H9 (cell line): ENCODE results near the gene TNFAIP2. TPM values are rescaled to one million over a fixed set of nuclear protein-coding genes. Genes with fewer than 3 reads are reported as not detected.

ENCODE experiments used
- DNase-seq: peaks from one replicate; pipeline ENCODE4 v3.0.0-alpha.2; 2017
- H2AFZ ChIP-seq: one replicate; pipeline ENCODE4 v1.6.1; 2013; ENCODE audit warnings: mild to moderate bottlenecking, low read length, control low read depth, moderate library complexity
- H2AK5ac ChIP-seq: 2 replicates; pipeline ENCODE4 v1.6.1; 2013; ENCODE audit warnings: low read length, control low read depth, mixed read lengths; ENCODE audit not compliant: insufficient read length
- H2BK120ac ChIP-seq: one replicate; pipeline ENCODE4 v1.6.1; 2013; ENCODE audit warnings: low read depth, mild to moderate bottlenecking, low read length, control low read depth, inconsistent platforms; ENCODE audit not compliant: poor library complexity, severe bottlenecking
- H2BK12ac ChIP-seq: 2 replicates; pipeline ENCODE4 v1.6.1; 2013; ENCODE audit warnings: low read length, control low read depth, mixed read lengths, low read depth; ENCODE audit not compliant: insufficient read length
- H2BK15ac ChIP-seq: 2 replicates; pipeline ENCODE4 v1.6.1; 2013; ENCODE audit warnings: low read depth, low read length, control low read depth
- H2BK20ac ChIP-seq: one replicate; pipeline ENCODE4 v1.6.1; 2013; ENCODE audit warnings: low read depth, mild to moderate bottlenecking, low read length, control low read depth, inconsistent platforms; ENCODE audit not compliant: poor library complexity, severe bottlenecking
- H2BK5ac ChIP-seq: 2 replicates; pipeline ENCODE4 v1.6.1; 2013; ENCODE audit warnings: low read length, control low read depth, mixed read lengths; ENCODE audit not compliant: insufficient read length
- H3K14ac ChIP-seq: 2 replicates; pipeline ENCODE4 v1.6.1; 2013; ENCODE audit warnings: low read length, control low read depth; ENCODE audit not compliant: insufficient read depth
- H3K18ac ChIP-seq: 2 replicates; pipeline ENCODE4 v1.6.1; 2013; ENCODE audit warnings: low read depth, mild to moderate bottlenecking, mixed read lengths, low read length, control low read depth; ENCODE audit not compliant: insufficient read length
- H3K23ac ChIP-seq: 2 replicates; pipeline ENCODE4 v1.6.1; 2013; ENCODE audit warnings: low read length, control low read depth, mixed read lengths, low read depth; ENCODE audit not compliant: insufficient read length
- H3K23me2 ChIP-seq: 2 replicates; pipeline ENCODE4 v1.6.1; 2013; ENCODE audit warnings: low read depth, mild to moderate bottlenecking, mixed read lengths, low read length, control low read depth; ENCODE audit not compliant: insufficient read length, poor library complexity, severe bottlenecking
- H3K27ac ChIP-seq: 2 replicates; pipeline ENCODE4 v1.5.1; 2013; ENCODE audit warnings: low read length, control low read depth, mixed read lengths, low read depth; ENCODE audit not compliant: insufficient read length
- H3K27me3 ChIP-seq: 2 replicates; pipeline ENCODE4 v1.6.1; 2013; ENCODE audit warnings: low read length, control low read depth, inconsistent platforms; ENCODE audit not compliant: insufficient read depth
- H3K4ac ChIP-seq: 2 replicates; pipeline ENCODE4 v1.6.1; 2013; ENCODE audit warnings: low read depth, mild to moderate bottlenecking, control low read depth, inconsistent platforms, low read length, moderate library complexity
- H3K4me1 ChIP-seq: 2 replicates; pipeline ENCODE4 v1.6.1; 2013; ENCODE audit warnings: low read length, control low read depth, inconsistent platforms; ENCODE audit not compliant: insufficient read depth
- H3K4me2 ChIP-seq: 2 replicates; pipeline ENCODE4 v1.6.1; 2013; ENCODE audit warnings: low read length, control low read depth, mixed read lengths; ENCODE audit not compliant: insufficient read length, insufficient read depth
- H3K56ac ChIP-seq: 2 replicates; pipeline ENCODE4 v1.6.1; 2013; ENCODE audit warnings: low read depth, mild to moderate bottlenecking, mixed read lengths, low read length, control low read depth; ENCODE audit not compliant: insufficient read length
- H3K79me1 ChIP-seq: 2 replicates; pipeline ENCODE4 v1.6.1; 2013; ENCODE audit warnings: low read depth, mild to moderate bottlenecking, moderate library complexity, low read length, control low read depth, inconsistent platforms; ENCODE audit not compliant: insufficient read depth, poor library complexity, severe bottlenecking
- H3K79me2 ChIP-seq: 2 replicates; pipeline ENCODE4 v1.6.1; 2013; ENCODE audit warnings: low read length, control low read depth, inconsistent platforms; ENCODE audit not compliant: insufficient read depth
- H3K9ac ChIP-seq: 2 replicates; pipeline ENCODE4 v1.6.1; 2013; ENCODE audit warnings: low read length, control low read depth, mixed read lengths; ENCODE audit not compliant: insufficient read length; ENCODE audit errors: extremely low read depth
- H3K9me3 ChIP-seq: one replicate; pipeline ENCODE4 v1.6.1; 2013; ENCODE audit warnings: low read depth, low read length, inconsistent platforms; ENCODE audit not compliant: control insufficient read depth
- H3T11ph ChIP-seq: one replicate; pipeline ENCODE4 v1.6.1; 2013; ENCODE audit warnings: mild to moderate bottlenecking, low read length, control low read depth, inconsistent platforms
- H4K20me1 ChIP-seq: one replicate; pipeline ENCODE4 v1.6.1; 2013; ENCODE audit not compliant: control insufficient read depth, insufficient read length, insufficient read depth
- H4K5ac ChIP-seq: 2 replicates; pipeline ENCODE4 v1.6.1; 2013; ENCODE audit warnings: low read depth, mild to moderate bottlenecking, mixed read lengths, low read length, control low read depth; ENCODE audit not compliant: insufficient read length
- H4K8ac ChIP-seq: replicated peaks from 2 replicates; pipeline ENCODE4 v1.6.1; 2013; ENCODE audit warnings: low read length, control low read depth, mixed read lengths, low read depth; ENCODE audit not compliant: insufficient read length
- H4K91ac ChIP-seq: 2 replicates; pipeline ENCODE4 v1.6.1; 2013; ENCODE audit warnings: low read depth, mild to moderate bottlenecking, moderate library complexity, mixed read lengths, low read length, control low read depth; ENCODE audit not compliant: insufficient read length
- H3K27ac Mint-ChIP-seq, 3 experiments: 2 replicates in 2 of 3; 3 replicates in 1 of 3; pipeline ENCODE4 v1.8.0; 2020 to 2021; ENCODE audit warnings: mixed read lengths in 3 of 3, mild to moderate bottlenecking in 1 of 3, moderate library complexity in 1 of 3
- H3K27me3 Mint-ChIP-seq: 2 replicates; pipeline ENCODE4 v1.8.0; 2021; ENCODE audit warnings: low read depth, mild to moderate bottlenecking, moderate library complexity, mixed read lengths
- H3K36me3 Mint-ChIP-seq, 3 experiments: 2 replicates in 2 of 3; 3 replicates in 1 of 3; pipeline ENCODE4 v1.8.0; 2020 to 2021; ENCODE audit warnings: low read depth in 3 of 3, mixed read lengths in 3 of 3; ENCODE audit not compliant: insufficient read depth in 1 of 3
- H3K4me1 Mint-ChIP-seq, 2 experiments: 2 replicates each; pipeline ENCODE4 v1.8.0; 2020; ENCODE audit warnings: mixed read lengths in 2 of 2
- H3K4me3 Mint-ChIP-seq, 2 experiments: 2 replicates in 1 of 2; 3 replicates in 1 of 2; pipeline ENCODE4 v1.8.0; 2020 to 2021; ENCODE audit warnings: mild to moderate bottlenecking in 2 of 2, mixed read lengths in 2 of 2, moderate library complexity in 1 of 2
- H3K9me3 Mint-ChIP-seq, 2 experiments: 2 replicates in 1 of 2; 3 replicates in 1 of 2; pipeline ENCODE4 v1.8.0; 2020; ENCODE audit warnings: mild to moderate bottlenecking in 2 of 2, mixed read lengths in 2 of 2, moderate library complexity in 1 of 2
- WGBS: extraction: QIAGEN DNeasy Blood & Tissue Kit; methylation state at CpG from one replicate; pipeline ENCODE4 v1.1.7; 2013; ENCODE audit warnings: missing lambda C conversion rate, low lambda C conversion rate, mixed read lengths; ENCODE audit not compliant: insufficient read length; ENCODE audit errors: extremely low coverage; 5-methylcytosine and 5-hydroxymethylcytosine counted together
- total RNA-seq: library from RNA; stranded (reverse); gene quantifications from 2 replicates; pipeline ENCODE4 v1.2.1, GENCODE V29; 2021
- TF ChIP-seq, protein P1 (sequence below): fragments of 200-600 bp; sonication (generic); conservative IDR thresholded peaks from 3 replicates; pipeline ENCODE4 v1.8.0; 2021; ENCODE audit warnings: antibody characterized with exemption, mild to moderate bottlenecking

Gene TNFAIP2
- total RNA-seq, 1 experiment from 2014 or later, result 29.3 TPM

DNA sequence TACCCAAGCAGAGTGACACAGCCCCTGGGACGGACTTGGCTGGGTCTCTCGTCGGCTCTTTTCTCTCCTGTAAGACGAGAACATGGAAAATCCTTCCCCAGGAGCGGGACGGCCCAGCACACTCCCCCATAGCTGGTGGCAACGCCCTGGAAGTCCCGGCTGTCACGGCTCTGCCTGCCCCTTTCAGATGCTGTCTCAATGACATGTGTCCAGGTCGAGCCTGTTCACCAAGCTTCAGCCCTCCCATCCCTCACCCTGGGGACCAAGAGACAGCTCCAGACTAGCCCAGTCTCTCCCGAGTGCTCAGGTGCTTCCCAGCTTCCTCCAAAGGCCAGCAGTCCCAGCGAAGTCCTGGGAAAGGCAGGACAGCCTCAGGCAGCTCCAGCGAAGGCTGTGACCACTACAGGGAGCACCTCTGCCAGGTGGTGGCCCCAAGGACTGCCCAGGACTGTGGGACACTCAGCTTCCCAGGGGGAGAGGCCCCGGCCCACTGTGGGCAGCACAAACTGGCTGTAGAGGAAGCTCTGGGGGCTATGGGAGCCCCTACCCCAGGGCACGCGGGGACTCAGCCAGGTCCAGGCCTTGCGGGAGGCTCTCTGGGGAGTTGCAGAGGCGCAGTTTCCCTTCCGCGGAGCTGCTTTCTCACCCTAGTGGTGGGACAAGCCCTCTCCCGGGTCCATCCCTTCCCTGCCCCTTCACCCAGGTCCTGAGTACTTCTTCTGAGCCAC, 33.6 kb downstream of the TNFAIP2 start:
- H3K4me1 Mint-ChIP-seq, result peaks cover 10 to 22% of the 10 kb centered on the region in 2 experiments

More for the DNA sequence above, 33.6 kb downstream of the TNFAIP2 start:
- H3K4me1 ChIP-seq, result no peaks in the 10 kb centered on the region; the same call in 1 of the 2 replicates
- no peak overlapping the region for H2BK120ac ChIP-seq
- no peak overlapping the region for H4K5ac ChIP-seq
- no peak overlapping the region for H3K4me2 ChIP-seq
- H3K79me1 ChIP-seq, result no peaks in the 10 kb centered on the region
- H2BK12ac ChIP-seq, result no peak overlapping the region
- H3K9ac ChIP-seq, result no peak overlapping the region
- no peak overlapping the region for H3K27ac ChIP-seq
- H3K36me3 Mint-ChIP-seq, result no peaks in the 10 kb centered on the region
- H3K23ac ChIP-seq, result no peak overlapping the region
- H2BK20ac ChIP-seq, result no peak overlapping the region
- H4K20me1 ChIP-seq, result no peaks in the 10 kb centered on the region
- H3K23me2 ChIP-seq, result no peaks in the 10 kb centered on the region
- TF ChIP-seq, protein P1, sequence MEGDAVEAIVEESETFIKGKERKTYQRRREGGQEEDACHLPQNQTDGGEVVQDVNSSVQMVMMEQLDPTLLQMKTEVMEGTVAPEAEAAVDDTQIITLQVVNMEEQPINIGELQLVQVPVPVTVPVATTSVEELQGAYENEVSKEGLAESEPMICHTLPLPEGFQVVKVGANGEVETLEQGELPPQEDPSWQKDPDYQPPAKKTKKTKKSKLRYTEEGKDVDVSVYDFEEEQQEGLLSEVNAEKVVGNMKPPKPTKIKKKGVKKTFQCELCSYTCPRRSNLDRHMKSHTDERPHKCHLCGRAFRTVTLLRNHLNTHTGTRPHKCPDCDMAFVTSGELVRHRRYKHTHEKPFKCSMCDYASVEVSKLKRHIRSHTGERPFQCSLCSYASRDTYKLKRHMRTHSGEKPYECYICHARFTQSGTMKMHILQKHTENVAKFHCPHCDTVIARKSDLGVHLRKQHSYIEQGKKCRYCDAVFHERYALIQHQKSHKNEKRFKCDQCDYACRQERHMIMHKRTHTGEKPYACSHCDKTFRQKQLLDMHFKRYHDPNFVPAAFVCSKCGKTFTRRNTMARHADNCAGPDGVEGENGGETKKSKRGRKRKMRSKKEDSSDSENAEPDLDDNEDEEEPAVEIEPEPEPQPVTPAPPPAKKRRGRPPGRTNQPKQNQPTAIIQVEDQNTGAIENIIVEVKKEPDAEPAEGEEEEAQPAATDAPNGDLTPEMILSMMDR, result no peak; the same call in 2 of the 3 replicates
- WGBS, result no CpG with 5 or more reads among the region's 21 CpGs
- H4K8ac ChIP-seq, result no peak overlapping the region
- no peak overlapping the region for H2BK5ac ChIP-seq
- peaks cover 0 to 4% of the 10 kb centered on the region in 2 experiments; a peak in 2 of 5 replicates for H3K9me3 Mint-ChIP-seq
- no peak overlapping the region; a peak in 1 of 7 replicates for H3K27ac Mint-ChIP-seq
- peaks cover 5% of the 10 kb centered on the region for H3K9me3 ChIP-seq
- H3K4me3 Mint-ChIP-seq, result no peak overlapping the region; a peak in 1 of 5 replicates
- H3K14ac ChIP-seq, result 0 out of 2 replicates have a peak overlapping the region, but pooled peaks have one; percentile 39
- no peak overlapping the region for H3T11ph ChIP-seq
- H4K91ac ChIP-seq, result no peak overlapping the region
- no peak overlapping the region for H3K18ac ChIP-seq
- H2AK5ac ChIP-seq, result no peak overlapping the region
- DNase-seq, result peak; percentile 61
- H3K4ac ChIP-seq, result no peak overlapping the region
- peaks cover 10% of the 10 kb centered on the region for H3K27me3 Mint-ChIP-seq
- no peaks in the 10 kb centered on the region for H3K79me2 ChIP-seq
- H2AFZ ChIP-seq, result no peak overlapping the region
- no peak overlapping the region for H3K56ac ChIP-seq
- H2BK15ac ChIP-seq, result no peak overlapping the region
- no peaks in the 10 kb centered on the region for H3K27me3 ChIP-seq
